WERI-Rb-1 (cell line): ENCODE data around the gene RNF103.

ENCODE experiments used
- DNase-seq: peaks from one replicate; pipeline ENCODE4 v3.0.0-alpha.2; 2020
- H3K27ac ChIP-seq: fragments of 250-450 bp; sonication (Bioruptor Pico); 2 replicates; pipeline ENCODE4 v1.5.1; 2020; ENCODE audit warnings: mild to moderate bottlenecking, moderate library complexity
- H3K27me3 ChIP-seq: fragments of 250-450 bp; sonication (Bioruptor Pico); 2 replicates; pipeline ENCODE4 v1.5.1; 2021; ENCODE audit warnings: mild to moderate bottlenecking, low read depth, moderate library complexity; ENCODE audit not compliant: insufficient read depth, severe bottlenecking
- H3K36me3 ChIP-seq: fragments of 250-450 bp; sonication (Bioruptor Pico); 2 replicates; pipeline ENCODE4 v1.5.1; 2020; ENCODE audit warnings: mild to moderate bottlenecking, moderate library complexity
- H3K4me3 ChIP-seq: 2 replicates; pipeline ENCODE4 v1.5.1; 2011; ENCODE audit warnings: low read depth, mild to moderate bottlenecking, control low read depth, low read length
- H3K9me3 ChIP-seq: fragments of 250-450 bp; sonication (Bioruptor Pico); 2 replicates; pipeline ENCODE4 v1.5.1; 2021; ENCODE audit warnings: mild to moderate bottlenecking, moderate library complexity; ENCODE audit not compliant: severe bottlenecking
- CTCF ChIP-seq: IDR thresholded peaks from 2 replicates; pipeline ENCODE4 v1.5.1; 2011; ENCODE audit warnings: low read depth, mild to moderate bottlenecking, control low read depth, inconsistent platforms, low read length

RNF103 gene

GRCh38 chr2:86613515-86613914 lies 10.2 kb downstream of the RNF103 start:
- Histone ChIP-seq H3K27me3 (no peaks in the 10 kb centered on the region), H3K36me3 (peaks cover 34% of the 10 kb centered on the region), H3K9me3 (no peaks in the 10 kb centered on the region), H3K27ac (no peak overlapping the region), H3K4me3 (no peak overlapping the region)
- no peak for DNase-seq
- no peak for TF ChIP-seq CTCF

GRCh38 chr2:86610871-86611270 lies 12.8 kb downstream of the RNF103 start:
- Histone ChIP-seq H3K36me3 (peaks cover 26% of the 10 kb centered on the region), H3K27ac (no peak overlapping the region), H3K27me3 (no peaks in the 10 kb centered on the region), H3K9me3 (no peaks in the 10 kb centered on the region), H3K4me3 (no peak overlapping the region)
- no peak for TF ChIP-seq CTCF
- DNase-seq: no peak

GRCh38 chr2:86608832-86609410 lies 14.7 kb downstream of the RNF103 start:
- Histone ChIP-seq H3K9me3 (no peaks in the 10 kb centered on the region), H3K4me3 (no peak overlapping the region), H3K27ac (no peak overlapping the region), H3K27me3 (no peaks in the 10 kb centered on the region), H3K36me3 (peaks cover 24% of the 10 kb centered on the region)
- no peak for DNase-seq
- TF ChIP-seq CTCF: no peak

GRCh38 chr2:86603905-86604304 lies 19.8 kb downstream of the RNF103 start:
- no peak for DNase-seq
- Histone ChIP-seq H3K27ac (no peak overlapping the region), H3K27me3 (no peaks in the 10 kb centered on the region), H3K4me3 (no peak overlapping the region), H3K36me3 (peaks cover 22% of the 10 kb centered on the region), H3K9me3 (no peaks in the 10 kb centered on the region)
- no peak for TF ChIP-seq CTCF

- no peak for TF ChIP-seq CTCF
- no peak overlapping the region for H3K4me3 ChIP-seq
- H3K27me3 ChIP-seq: no peaks in the 10 kb centered on the region
- peaks cover 3% of the 10 kb centered on the region; the same call in 1 of the 2 replicates for H3K36me3 ChIP-seq
- no peak overlapping the region for H3K27ac ChIP-seq
- no peaks in the 10 kb centered on the region for H3K9me3 ChIP-seq
- DNase-seq: no peak
Observed at GRCh38 chr2:86598966-86599365, 24.7 kb downstream of the RNF103 start.

GRCh38 chr2:86596118-86596517 lies 27.5 kb downstream of the RNF103 start:
- H3K27ac ChIP-seq: no peak overlapping the region
- no peak for DNase-seq
- no peaks in the 10 kb centered on the region for H3K36me3 ChIP-seq
- no peak for TF ChIP-seq CTCF
- H3K4me3 ChIP-seq: no peak overlapping the region
- no peaks in the 10 kb centered on the region for H3K9me3 ChIP-seq
- no peaks in the 10 kb centered on the region for H3K27me3 ChIP-seq
